Epithelial cell of alveolus of lung (primary cell): ENCODE measurements around the gene VASN. TPM values are rescaled to one million over a fixed set of nuclear protein-coding genes. Genes with fewer than 3 reads are reported as not detected.

Experiments used
- total RNA-seq: library from RNA; depleted of rRNA; stranded (reverse); fragments of >200 nt; gene quantifications from 2 replicates; pipeline ENCODE4 v1.2.1, GENCODE V29; 2015

VASN gene
- 94.0 and 148 TPM in 2 replicates for total RNA-seq

DNA sequence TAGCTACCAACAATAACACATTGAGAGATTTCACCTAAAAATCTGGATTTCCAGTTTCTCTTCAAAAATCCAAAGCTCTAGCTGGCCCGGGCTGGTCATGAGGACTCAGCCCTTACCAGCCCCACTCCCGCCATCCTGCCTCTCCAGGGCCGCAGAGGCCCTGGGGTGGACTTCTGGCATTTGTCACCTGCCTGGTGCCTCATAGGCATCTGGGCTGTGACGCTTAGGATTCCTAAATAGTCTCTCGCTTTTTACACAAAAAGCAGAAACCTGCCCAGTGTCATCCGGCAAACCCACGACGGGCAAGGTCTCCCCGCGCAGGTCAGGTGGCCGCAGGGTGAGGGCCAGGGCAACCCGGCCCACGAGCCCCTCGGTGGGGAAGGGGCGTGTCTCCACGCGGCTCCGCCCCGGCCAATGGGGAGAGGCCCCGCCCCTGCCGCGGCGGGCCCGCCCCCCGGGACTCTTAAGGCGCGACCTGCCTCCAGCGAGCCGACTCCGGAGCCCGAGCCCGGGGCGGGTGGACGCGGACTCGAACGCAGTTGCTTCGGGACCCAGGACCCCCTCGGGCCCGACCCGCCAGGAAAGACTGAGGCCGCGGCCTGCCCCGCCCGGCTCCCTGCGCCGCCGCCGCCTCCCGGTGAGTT is at the start of gene VASN:
Gene VASN, plus strand, starts transcription at position 492 of the 644 bp plus-strand sequence. CDS start 9,030 bp downstream, outside the sequence.

DNA sequence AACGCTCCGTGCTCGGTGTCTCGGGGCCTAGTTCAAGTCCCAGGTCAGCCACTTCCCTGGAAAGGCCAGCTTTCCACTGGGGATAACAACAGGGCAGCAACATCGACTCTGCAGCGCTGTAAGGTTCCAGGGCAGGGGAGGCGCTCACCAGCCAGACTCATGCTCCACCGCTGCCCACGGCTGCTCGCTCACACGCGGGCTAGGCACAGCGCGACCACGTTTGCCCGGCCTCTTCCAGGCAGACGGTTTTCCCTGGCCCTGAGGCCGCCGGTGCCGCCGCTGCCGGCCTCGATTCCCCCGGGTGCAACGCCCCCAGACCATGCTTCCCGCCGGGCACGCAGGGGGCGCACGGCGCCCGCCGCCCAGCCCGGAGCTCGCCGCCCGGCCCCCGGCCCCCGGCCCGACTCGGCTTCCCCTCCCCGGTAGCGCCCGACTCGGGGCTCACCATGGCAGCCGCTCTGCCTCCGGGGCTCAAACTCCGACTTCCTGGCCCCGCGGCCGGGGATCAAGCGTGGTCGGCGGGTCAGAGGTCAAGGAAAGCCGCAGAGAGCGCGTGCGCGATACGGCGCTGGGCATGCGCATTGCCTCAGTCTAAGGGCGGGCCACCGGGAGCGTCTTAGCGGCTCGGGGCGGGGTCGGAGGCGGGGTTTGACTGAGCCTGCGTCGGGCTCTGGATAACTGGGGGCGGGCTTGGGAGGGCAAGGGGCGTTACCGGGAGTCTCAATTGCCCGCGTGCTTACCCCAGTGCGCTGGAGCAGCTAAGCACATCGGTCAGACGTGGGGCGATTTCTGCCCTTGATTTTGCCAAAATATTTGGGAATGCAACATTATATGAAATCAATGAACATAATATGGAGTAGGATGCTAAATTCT is 20.6 kb upstream of the VASN start, which contains the start of gene PAM16:
Gene PAM16, minus strand, starts transcription at position 535 of the 873 bp plus-strand sequence. Its CDS starts 87 bp downstream, at position 448.

DNA sequence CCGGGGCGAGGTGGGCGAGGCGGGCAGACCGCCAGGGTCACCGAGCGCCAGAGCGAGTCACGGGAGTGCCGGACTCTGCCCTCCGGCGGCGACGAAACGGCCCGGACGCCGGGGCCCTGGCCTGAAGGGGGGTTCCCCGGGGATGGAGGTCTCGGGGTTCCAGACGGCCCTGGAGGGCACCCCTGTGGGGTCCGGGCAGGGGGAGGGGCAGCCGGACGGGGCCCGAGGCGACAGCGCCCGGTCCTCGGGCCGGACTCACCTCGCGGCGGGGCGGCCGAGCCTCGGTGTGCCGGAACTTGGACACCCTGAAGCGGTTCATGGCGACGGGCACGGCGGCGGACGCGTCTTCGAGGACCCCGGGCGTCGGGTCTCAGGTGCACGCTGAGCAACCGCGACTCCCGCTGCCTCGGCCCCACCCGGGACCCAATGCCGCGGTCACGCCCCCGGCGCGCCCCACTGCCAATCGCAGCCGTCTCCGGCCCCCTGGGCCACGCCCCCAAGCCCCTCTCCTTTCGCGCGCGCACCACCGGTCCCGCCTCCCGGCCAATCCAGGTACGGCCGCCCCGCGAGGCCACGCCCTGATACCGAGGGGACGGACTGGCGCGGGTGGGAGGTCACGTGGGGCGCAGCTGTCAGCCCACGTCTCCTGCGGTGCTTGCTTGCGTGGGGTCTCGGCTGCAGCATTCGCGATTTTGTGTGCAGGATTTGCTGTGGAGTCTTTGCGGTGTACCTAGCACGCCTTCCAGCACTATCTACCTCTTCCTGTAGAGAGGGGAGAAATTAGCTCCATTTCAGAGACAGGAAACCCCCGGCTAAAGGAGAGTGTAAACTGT is 44.8 kb downstream of the VASN start, which contains the start of gene CORO7:
Gene CORO7, minus strand, starts transcription at position 397 of the 833 bp plus-strand sequence. Its CDS starts 78 bp downstream, at position 319.

DNA sequence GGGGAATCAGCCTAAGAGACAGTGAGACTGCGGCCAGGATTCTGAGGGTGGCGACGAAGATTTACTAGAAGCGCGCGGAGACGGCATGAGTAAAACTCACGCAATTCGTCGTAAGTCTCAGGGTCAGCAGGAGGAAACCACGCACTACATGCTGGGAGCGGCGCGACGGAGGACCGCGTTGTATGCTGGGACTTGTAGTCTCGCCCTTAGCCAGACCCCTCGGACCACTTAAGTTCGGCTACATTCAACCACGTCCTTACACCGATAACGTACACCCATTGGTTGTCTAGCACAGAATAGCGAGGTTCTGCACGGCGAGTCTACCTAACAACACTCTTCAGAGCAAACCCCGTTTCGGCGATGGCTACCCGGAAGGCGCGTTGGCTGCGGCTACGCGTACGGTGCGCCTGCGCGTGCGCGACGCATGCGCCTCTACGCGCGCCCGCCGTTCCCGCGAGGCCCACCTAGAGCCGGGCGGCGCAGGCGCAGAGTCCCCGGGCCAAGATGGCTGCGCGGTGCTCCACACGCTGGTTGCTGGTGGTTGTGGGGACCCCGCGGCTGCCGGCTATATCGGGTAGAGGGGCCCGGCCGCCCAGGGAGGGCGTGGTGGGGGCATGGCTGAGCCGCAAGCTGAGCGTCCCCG is 53.9 kb downstream of the VASN start, which contains the start of gene DNAJA3:
Gene DNAJA3, plus strand, starts transcription at position 491 of the 643 bp plus-strand sequence. Its CDS starts 14 bp downstream, at position 505.

Other genes starting within 250 kb of the VASN start
- 1.0 TPM in 1 of 2 replicates, not detected in the other for gene SRL, start 129.8 kb upstream of the VASN start, total RNA-seq
- gene TFAP4, start 98.8 kb upstream of the VASN start, total RNA-seq = 9.1 and 14.5 TPM in 2 replicates
- gene GLIS2, start 55.8 kb upstream of the VASN start, total RNA-seq = 5.7 and 8.8 TPM in 2 replicates
- gene PAM16, start 20.5 kb upstream of the VASN start, total RNA-seq = 40.1 and 50.4 TPM in 2 replicates
- gene CORO7, start 44.7 kb downstream of the VASN start, total RNA-seq = 9.7 and 14.0 TPM in 2 replicates
- 33.7 and 50.0 TPM in 2 replicates for gene DNAJA3, start 54.0 kb downstream of the VASN start, total RNA-seq
- 57.8 and 86.4 TPM in 2 replicates for gene NMRAL1, start 102.8 kb downstream of the VASN start, total RNA-seq
- gene HMOX2, start 104.5 kb downstream of the VASN start, total RNA-seq = 40.2 and 56.9 TPM in 2 replicates
- 18.0 and 22.2 TPM in 2 replicates for gene CDIP1, start 166.9 kb downstream of the VASN start, total RNA-seq
- gene C16orf96, start 184.5 kb downstream of the VASN start, total RNA-seq = not detected in 2 replicates
- 12.5 and 14.0 TPM in 2 replicates for gene UBALD1, start 243.0 kb downstream of the VASN start, total RNA-seq